Neuronal stem cell (in vitro differentiated cells): ENCODE measurements around the gene SCAANT1.

Experiments
- DNase-seq: peaks from one replicate; pipeline ENCODE4 v3.0.0-alpha.2; 2013; ENCODE audit warnings: low spot score
- H2AFZ ChIP-seq: one replicate; pipeline ENCODE4 v1.6.1; 2013; ENCODE audit warnings: mild to moderate bottlenecking, low read length, inconsistent platforms
- H2AK5ac ChIP-seq: 2 replicates; pipeline ENCODE4 v1.6.1; 2013; ENCODE audit warnings: low read depth, mild to moderate bottlenecking, inconsistent platforms, low read length, moderate library complexity, mixed read lengths
- H2BK120ac ChIP-seq: 2 replicates; pipeline ENCODE4 v1.6.1; 2013; ENCODE audit warnings: low read depth, mild to moderate bottlenecking, inconsistent platforms, low read length, moderate library complexity, mixed read lengths
- H2BK12ac ChIP-seq: one replicate; pipeline ENCODE4 v1.6.1; 2013; ENCODE audit warnings: low read length, inconsistent platforms
- H2BK15ac ChIP-seq: 2 replicates; pipeline ENCODE4 v1.6.1; 2013; ENCODE audit warnings: mild to moderate bottlenecking, low read length, inconsistent platforms, mixed read lengths
- H2BK5ac ChIP-seq: one replicate; pipeline ENCODE4 v1.6.1; 2013; ENCODE audit warnings: inconsistent platforms, mild to moderate bottlenecking, low read length, moderate library complexity
- H3K14ac ChIP-seq: one replicate; pipeline ENCODE4 v1.6.1; 2013; ENCODE audit warnings: low read length, inconsistent platforms
- H3K18ac ChIP-seq: 2 replicates; pipeline ENCODE4 v1.6.1; 2013; ENCODE audit warnings: low read length, inconsistent platforms
- H3K23ac ChIP-seq: 2 replicates; pipeline ENCODE4 v1.6.1; 2013; ENCODE audit warnings: low read depth, mild to moderate bottlenecking, mixed read lengths, low read length, inconsistent platforms; ENCODE audit not compliant: poor library complexity
- H3K27ac ChIP-seq: replicated peaks from 3 replicates; pipeline ENCODE4 v1.5.1; 2013; ENCODE audit warnings: low read length, inconsistent platforms
- H3K27me3 ChIP-seq, 3 experiments: 2 replicates each; pipeline ENCODE4 v1.6.1; 2013; ENCODE audit warnings: low read length in 3 of 3, mild to moderate bottlenecking in 2 of 3, inconsistent platforms in 1 of 3, low read depth in 1 of 3, mixed read lengths in 1 of 3, moderate library complexity in 1 of 3; ENCODE audit not compliant: control insufficient read depth in 3 of 3, insufficient read depth in 3 of 3
- H3K36me3 ChIP-seq, 2 donors: replicated peaks in 1 of 2; 2 replicates each; pipeline ENCODE4 v1.6.1; 2013; ENCODE audit warnings: low read length in 2 of 2; ENCODE audit not compliant: control insufficient read depth in 2 of 2, insufficient read depth in 2 of 2
- H3K4ac ChIP-seq: 2 replicates; pipeline ENCODE4 v1.6.1; 2013; ENCODE audit warnings: inconsistent platforms, mild to moderate bottlenecking, low read length, moderate library complexity
- H3K4me1 ChIP-seq, 2 donors: 1 replicate in 1 of 2; 2 replicates in 1 of 2; pipeline ENCODE4 v1.6.1; 2013; ENCODE audit warnings: low read length in 2 of 2, low read depth in 1 of 2; ENCODE audit not compliant: control insufficient read depth in 2 of 2, insufficient read depth in 1 of 2
- H3K4me2 ChIP-seq: one replicate; pipeline ENCODE4 v1.6.1; 2013; ENCODE audit warnings: mild to moderate bottlenecking, low read length, inconsistent platforms; ENCODE audit not compliant: insufficient read depth, poor library complexity, severe bottlenecking
- H3K4me3 ChIP-seq, 2 donors: 2 replicates each; pipeline ENCODE4 v1.5.1; 2013; ENCODE audit warnings: low read length in 2 of 2, mild to moderate bottlenecking in 2 of 2, inconsistent platforms in 1 of 2, moderate library complexity in 1 of 2
- H3K79me1 ChIP-seq: one replicate; pipeline ENCODE4 v1.6.1; 2013; ENCODE audit warnings: low read depth, mild to moderate bottlenecking, inconsistent platforms, low read length, moderate library complexity
- H3K9ac ChIP-seq: one replicate; pipeline ENCODE4 v1.6.1; 2013; ENCODE audit warnings: mild to moderate bottlenecking, low read depth, low read length, inconsistent platforms; ENCODE audit not compliant: poor library complexity
- H3K9me3 ChIP-seq, 2 donors: replicated peaks in 1 of 2; 2 replicates each; pipeline versions ENCODE3 to v1.6.1; 2013; ENCODE audit warnings: low read length in 2 of 2, mild to moderate bottlenecking in 2 of 2, inconsistent platforms in 1 of 2, low read depth in 1 of 2, mixed read lengths in 1 of 2, moderate library complexity in 1 of 2; ENCODE audit not compliant: control insufficient read depth in 2 of 2, insufficient read depth in 1 of 2
- H4K8ac ChIP-seq: one replicate; pipeline ENCODE4 v1.6.1; 2013; ENCODE audit warnings: low read depth, mild to moderate bottlenecking, inconsistent platforms, low read length, moderate library complexity
- H4K91ac ChIP-seq: one replicate; pipeline ENCODE4 v1.6.1; 2013; ENCODE audit warnings: low read length, low read depth, mild to moderate bottlenecking, inconsistent platforms; ENCODE audit not compliant: poor library complexity
- WGBS, 2 donors: extraction: QIAGEN DNeasy Blood & Tissue Kit; methylation state at CpG; one replicate each; pipeline ENCODE4 v1.1.7; 2013; ENCODE audit warnings: missing lambda C conversion rate in 2 of 2, mixed read lengths in 1 of 2; ENCODE audit not compliant: insufficient read length in 2 of 2, insufficient replicate concordance in 1 of 2; ENCODE audit errors: extremely low coverage in 2 of 2; 5-methylcytosine and 5-hydroxymethylcytosine counted together

The SCAANT1 gene

GRCh38 chr3:63926309-63926708, 14.1 kb upstream of the SCAANT1 start:
- no peak overlapping the region for H4K8ac ChIP-seq
- H3K4me1 ChIP-seq = peaks cover 0 to 1% of the 10 kb centered on the region in 2 donors
- no peak overlapping the region for H3K4me3 ChIP-seq
- no peak overlapping the region for H2BK5ac ChIP-seq
- no peak overlapping the region for H3K9ac ChIP-seq
- H3K27me3 ChIP-seq = no peaks in the 10 kb centered on the region
- no peak overlapping the region for H2AFZ ChIP-seq
- WGBS, 2 donors = 100% methylated on average over 1 of the region's 4 CpGs; no CpG with 5 or more reads in 1 of the 2 donors
- H4K91ac ChIP-seq = no peak overlapping the region
- H3K4ac ChIP-seq = no peak overlapping the region
- no peak overlapping the region for H3K18ac ChIP-seq
- DNase-seq = no peak
- H3K79me1 ChIP-seq = peaks cover 4% of the 10 kb centered on the region
- no peak overlapping the region for H2BK12ac ChIP-seq
- H2BK120ac ChIP-seq = no peak overlapping the region
- H3K23ac ChIP-seq = no peak overlapping the region
- no peak overlapping the region for H3K27ac ChIP-seq
- H2AK5ac ChIP-seq = no peak overlapping the region
- no peak overlapping the region for H3K14ac ChIP-seq
- H2BK15ac ChIP-seq = no peak overlapping the region
- H3K9me3 ChIP-seq = peaks cover 5 to 23% of the 10 kb centered on the region in 2 donors
- H3K36me3 ChIP-seq = peaks cover 20 to 55% of the 10 kb centered on the region in 2 donors
- no peak overlapping the region for H3K4me2 ChIP-seq

- Histone ChIP-seq H3K4me3 (no peak overlapping the region), H3K27ac (no peak overlapping the region), H2BK120ac (no peak overlapping the region), H3K4me1 (peaks cover 0 to under 1% of the 10 kb centered on the region in 2 donors), H2BK15ac (no peak overlapping the region), H2AFZ (no peak overlapping the region), H3K18ac (no peak overlapping the region), H2AK5ac (no peak overlapping the region), H3K36me3 (peaks cover 28 to 86% of the 10 kb centered on the region in 2 donors), H3K27me3 (no peaks in the 10 kb centered on the region), H3K14ac (no peak overlapping the region), H3K9ac (no peak overlapping the region), H2BK5ac (no peak overlapping the region), H3K9me3 (peaks cover 5 to 23% of the 10 kb centered on the region in 2 donors), H4K8ac (no peak overlapping the region), H3K4ac (no peak overlapping the region), H3K79me1 (peaks cover 6% of the 10 kb centered on the region), H4K91ac (no peak overlapping the region), H3K4me2 (no peak overlapping the region), H2BK12ac (no peak overlapping the region), H3K23ac (no peak overlapping the region)
- WGBS, 2 donors = no CpG with 5 or more reads among the region's 2 CpGs
- no peak for DNase-seq
Measured at GRCh38 chr3:63922491-63923199, 10.5 kb upstream of the SCAANT1 start.

GRCh38 chr3:63921741-63922482, 9.7 kb upstream of the SCAANT1 start:
- no peak for DNase-seq
- no peak overlapping the region for H3K4ac ChIP-seq
- peaks cover 6% of the 10 kb centered on the region for H3K79me1 ChIP-seq
- H3K4me1 ChIP-seq = no peaks in the 10 kb centered on the region
- peaks cover 31 to 93% of the 10 kb centered on the region in 2 donors for H3K36me3 ChIP-seq
- H2AFZ ChIP-seq = no peak overlapping the region
- no peak overlapping the region for H4K8ac ChIP-seq
- no peak overlapping the region for H3K27ac ChIP-seq
- no peak overlapping the region for H3K4me2 ChIP-seq
- H3K9me3 ChIP-seq = peaks cover 5 to 23% of the 10 kb centered on the region in 2 donors
- H3K9ac ChIP-seq = no peak overlapping the region
- H2BK15ac ChIP-seq = no peak overlapping the region
- H2BK5ac ChIP-seq = no peak overlapping the region
- H3K14ac ChIP-seq = no peak overlapping the region
- H2AK5ac ChIP-seq = no peak overlapping the region
- no peak overlapping the region for H3K4me3 ChIP-seq
- H3K27me3 ChIP-seq = no peaks in the 10 kb centered on the region
- no CpG with 5 or more reads among the region's 6 CpGs for WGBS, 2 donors
- H3K23ac ChIP-seq = no peak overlapping the region
- H4K91ac ChIP-seq = no peak overlapping the region
- no peak overlapping the region for H2BK120ac ChIP-seq
- no peak overlapping the region for H2BK12ac ChIP-seq
- H3K18ac ChIP-seq = no peak overlapping the region

- H4K91ac ChIP-seq = no peak overlapping the region
- no peaks in the 10 kb centered on the region for H3K4me1 ChIP-seq
- no peak overlapping the region for H4K8ac ChIP-seq
- peaks cover 2% of the 10 kb centered on the region for H3K79me1 ChIP-seq
- no peak overlapping the region for H3K4ac ChIP-seq
- H3K9ac ChIP-seq = no peak overlapping the region
- H2BK12ac ChIP-seq = no peak overlapping the region
- no peak overlapping the region for H2BK5ac ChIP-seq
- no peak overlapping the region for H3K23ac ChIP-seq
- peaks cover 24 to 94% of the 10 kb centered on the region in 2 donors for H3K36me3 ChIP-seq
- no peak overlapping the region for H3K4me3 ChIP-seq
- no peak overlapping the region for H3K14ac ChIP-seq
- H3K27me3 ChIP-seq = no peaks in the 10 kb centered on the region
- H3K9me3 ChIP-seq = peaks cover 2 to 14% of the 10 kb centered on the region in 2 donors
- no peak overlapping the region for H3K18ac ChIP-seq
- H3K4me2 ChIP-seq = no peak overlapping the region
- no peak overlapping the region for H3K27ac ChIP-seq
- no CpG with 5 or more reads among the region's 5 CpGs for WGBS, 2 donors
- no peak overlapping the region for H2BK15ac ChIP-seq
- H2AK5ac ChIP-seq = no peak overlapping the region
- no peak overlapping the region for H2BK120ac ChIP-seq
- DNase-seq = no peak
- H2AFZ ChIP-seq = no peak overlapping the region
Measured at GRCh38 chr3:63920001-63920400, 7.8 kb upstream of the SCAANT1 start.
